HG02870 (cell line): ENCODE measurements around the gene B2M.
"Not testable (repeated sequence)": the region's sequence is repeated elsewhere in the genome, so short reads cannot be mapped to it uniquely, and the experiment has no call there.

ENCODE experiments used
- ATAC-seq: cut with Tn5 transposase; IDR thresholded peaks from one replicate; pipeline ENCODE4 v1.9.1; 2021; ENCODE audit warnings: mild to moderate bottlenecking, moderate library complexity; ENCODE audit not compliant: unreplicated experiment

B2M gene

GRCh38 chr15:44697014-44697413 lies 14.3 kb upstream of the B2M start:
- no peak for ATAC-seq

GRCh38 chr15:44698641-44699040 lies 12.7 kb upstream of the B2M start:
- no peak for ATAC-seq

GRCh38 chr15:44700676-44701075 lies 10.6 kb upstream of the B2M start:
- not testable (repeated sequence) for ATAC-seq

GRCh38 chr15:44705986-44706385 lies 5.3 kb upstream of the B2M start:
- no peak for ATAC-seq

GRCh38 chr15:44706401-44706800 lies 4.9 kb upstream of the B2M start:
- ATAC-seq = no peak

GRCh38 chr15:44706946-44707636 lies 4.2 kb upstream of the B2M start:
- no peak for ATAC-seq

GRCh38 chr15:44710236-44711095 lies 851 bp upstream of the B2M start:
- no peak for ATAC-seq

GRCh38 chr15:44711743-44712345 lies 527 bp downstream of the B2M start:
- ATAC-seq = peak; percentile 13

- no peak for ATAC-seq
Measured at GRCh38 chr15:44712346-44713005, 1.2 kb downstream of the B2M start.

GRCh38 chr15:44713006-44713966 lies 2.0 kb downstream of the B2M start:
- no peak for ATAC-seq

- ATAC-seq = no peak
Measured at GRCh38 chr15:44715142-44715796, 4.0 kb downstream of the B2M start.

- no peak for ATAC-seq
Measured at GRCh38 chr15:44715797-44716334, 4.5 kb downstream of the B2M start.

- ATAC-seq = no peak
Measured at GRCh38 chr15:44716983-44717602, 5.8 kb downstream of the B2M start.

GRCh38 chr15:44718180-44718926 lies 7.0 kb downstream of the B2M start:
- no peak for ATAC-seq

- no peak for ATAC-seq
Measured at GRCh38 chr15:44718927-44719292, 7.6 kb downstream of the B2M start.

GRCh38 chr15:44719293-44719999 lies 8.1 kb downstream of the B2M start:
- ATAC-seq = peak; percentile 55

GRCh38 chr15:44720000-44720435 lies 8.7 kb downstream of the B2M start:
- not testable (repeated sequence) for ATAC-seq
